HepG2 (cell line): ENCODE measurements around the gene FUT1. TPM values are rescaled to one million over a fixed set of nuclear protein-coding genes. Genes with fewer than 3 reads are reported as not detected.

Source experiments
- ADNP ChIP-seq: sonication (generic); formaldehyde crosslinking; IDR thresholded peaks from 2 replicates; pipeline ENCODE4 v1.4.0; 2020; ENCODE audit warnings: missing genetic modification reagents
- HDAC1 ChIP-seq: sonication (generic); formaldehyde crosslinking; IDR thresholded peaks from 2 replicates; pipeline ENCODE4 v1.5.1; 2020; ENCODE audit warnings: mild to moderate bottlenecking, missing genetic modification reagents
- ZFX ChIP-seq: sonication (generic); formaldehyde crosslinking; IDR thresholded peaks from 2 replicates; pipeline ENCODE4 v1.4.0; 2020; ENCODE audit warnings: mild to moderate bottlenecking, low read depth, missing genetic modification reagents, moderate library complexity
- ZNF263 ChIP-seq: sonication (generic); formaldehyde crosslinking; IDR thresholded peaks from 2 replicates; pipeline ENCODE4 v1.4.0; 2020; ENCODE audit warnings: missing genetic modification reagents
- ZNF598 ChIP-seq: sonication (generic); formaldehyde crosslinking; IDR thresholded peaks from 2 replicates; pipeline ENCODE4 v1.5.1; 2020; ENCODE audit warnings: mild to moderate bottlenecking, missing genetic modification reagents, borderline replicate concordance
- ZNF746 ChIP-seq: sonication (generic); formaldehyde crosslinking; IDR thresholded peaks from 2 replicates; pipeline ENCODE4 v1.8.0; 2022; ENCODE audit warnings: mild to moderate bottlenecking, missing genetic modification reagents
- polyA plus RNA-seq, 8 experiments: library from polyadenylated mRNA; depleted of rRNA in 3 of 8; stranded (reverse) in 7 of 8; unstranded in 1 of 8; fragments of >200 nt; fragmentation: Illumina TruSeq in 4 of 8; extraction: Trizol in 4 of 8; gene quantifications; 2 replicates each; pipeline versions ENCODE4 v1.2.1 to v1.2.3, GENCODE V29; 2011 to 2016; ENCODE audit warnings: low read depth in 4 of 8, missing spikeins in 1 of 8, mixed read lengths in 1 of 8; ENCODE audit not compliant: insufficient read depth in 1 of 8
- total RNA-seq, 5 experiments: library from RNA; depleted of rRNA; stranded (reverse); fragments of >200 nt; fragmentation: Illumina TruSeq; extraction: Trizol; gene quantifications; 2 replicates each; pipeline ENCODE4 v1.2.3, GENCODE V29; 2016; ENCODE audit warnings: low read depth in 1 of 5
- TF ChIP-seq, protein P1 (sequence below): IDR thresholded peaks from 2 replicates; pipeline ENCODE4 v1.6.1; 2018; ENCODE audit warnings: missing genetic modification reagents
- TF ChIP-seq, protein P2 (sequence below): sonication (generic); formaldehyde crosslinking; IDR thresholded peaks from one replicate; pipeline ENCODE4 v1.5.1; 2020; ENCODE audit warnings: mild to moderate bottlenecking, missing genetic modification reagents; ENCODE audit errors: not compliant biosample characterization
- TF ChIP-seq, protein P3 (sequence below): sonication (generic); formaldehyde crosslinking; conservative IDR thresholded peaks from 2 replicates; pipeline ENCODE4 v1.4.0; 2020; ENCODE audit warnings: missing genetic modification reagents
- TF ChIP-seq, protein P4 (sequence below): sonication (generic); formaldehyde crosslinking; IDR thresholded peaks from 2 replicates; pipeline ENCODE4 v1.8.0; 2022; ENCODE audit warnings: mild to moderate bottlenecking, missing genetic modification reagents
- TF ChIP-seq, protein P5 (sequence below): sonication (generic); formaldehyde crosslinking; IDR thresholded peaks from 2 replicates; pipeline ENCODE4 v1.4.0; 2020; ENCODE audit warnings: missing genetic modification reagents
- TF ChIP-seq, protein P6 (sequence below): IDR thresholded peaks from 2 replicates; pipeline ENCODE4 v1.6.1; 2016; ENCODE audit warnings: low read depth, borderline replicate concordance

FUT1 gene
- total and polyA plus RNA-seq, 2 of the 13 experiments (the other 11 are each of a cell fraction or from before 2014, with no cell fraction given) = 0.07 to 1.1 TPM

DNA sequence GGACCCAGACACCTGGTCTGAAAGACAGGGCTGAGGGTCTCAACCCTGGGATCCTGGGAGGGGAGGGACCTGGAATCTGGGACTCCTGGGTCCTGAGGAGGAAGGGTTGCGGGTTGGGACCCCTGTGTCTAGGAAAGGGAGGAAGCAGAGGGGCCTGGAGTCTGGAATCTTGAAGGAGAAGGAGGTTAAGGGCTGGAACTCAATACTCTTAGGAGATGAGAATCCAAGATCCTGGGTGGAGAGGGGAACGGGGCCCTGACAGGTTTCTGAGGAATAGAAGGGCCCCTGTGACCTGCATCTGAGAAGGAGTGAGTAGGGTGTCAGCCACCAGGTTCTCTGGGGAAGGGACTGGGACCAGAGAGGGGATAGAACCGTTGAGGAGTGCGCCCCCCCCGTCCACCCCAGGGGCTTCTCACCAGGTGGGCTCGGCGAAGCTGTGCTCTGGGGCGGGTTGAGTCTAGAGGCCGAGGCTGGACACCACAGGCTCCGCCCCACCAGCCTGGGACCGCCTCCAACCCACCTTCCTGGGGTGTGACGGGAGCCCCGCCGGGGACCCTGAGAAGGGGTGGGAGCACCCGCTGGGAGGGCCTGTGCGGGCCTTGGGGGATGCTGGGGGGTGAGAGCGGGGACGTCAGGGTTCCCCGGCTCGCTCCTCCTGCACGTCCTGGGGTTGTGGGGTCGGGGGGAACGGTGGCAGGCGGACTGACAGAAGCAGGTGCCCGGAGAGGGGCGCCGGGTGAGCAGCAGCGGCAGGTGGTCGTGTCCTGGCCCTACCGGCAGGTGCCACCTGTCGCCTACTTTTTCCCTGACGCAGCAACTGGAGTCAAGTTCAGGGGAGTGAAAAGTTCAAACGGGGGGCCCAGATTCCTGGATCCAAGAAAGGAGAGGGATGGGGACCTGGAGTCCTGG is 32.9 kb downstream of the FUT1 start, which contains the start of gene MAMSTR (continued):
- TF ChIP-seq, protein P1, sequence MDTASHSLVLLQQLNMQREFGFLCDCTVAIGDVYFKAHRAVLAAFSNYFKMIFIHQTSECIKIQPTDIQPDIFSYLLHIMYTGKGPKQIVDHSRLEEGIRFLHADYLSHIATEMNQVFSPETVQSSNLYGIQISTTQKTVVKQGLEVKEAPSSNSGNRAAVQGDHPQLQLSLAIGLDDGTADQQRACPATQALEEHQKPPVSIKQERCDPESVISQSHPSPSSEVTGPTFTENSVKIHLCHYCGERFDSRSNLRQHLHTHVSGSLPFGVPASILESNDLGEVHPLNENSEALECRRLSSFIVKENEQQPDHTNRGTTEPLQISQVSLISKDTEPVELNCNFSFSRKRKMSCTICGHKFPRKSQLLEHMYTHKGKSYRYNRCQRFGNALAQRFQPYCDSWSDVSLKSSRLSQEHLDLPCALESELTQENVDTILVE (CRISPR knock-in tag) = no peak
- TF ChIP-seq, protein P2, sequence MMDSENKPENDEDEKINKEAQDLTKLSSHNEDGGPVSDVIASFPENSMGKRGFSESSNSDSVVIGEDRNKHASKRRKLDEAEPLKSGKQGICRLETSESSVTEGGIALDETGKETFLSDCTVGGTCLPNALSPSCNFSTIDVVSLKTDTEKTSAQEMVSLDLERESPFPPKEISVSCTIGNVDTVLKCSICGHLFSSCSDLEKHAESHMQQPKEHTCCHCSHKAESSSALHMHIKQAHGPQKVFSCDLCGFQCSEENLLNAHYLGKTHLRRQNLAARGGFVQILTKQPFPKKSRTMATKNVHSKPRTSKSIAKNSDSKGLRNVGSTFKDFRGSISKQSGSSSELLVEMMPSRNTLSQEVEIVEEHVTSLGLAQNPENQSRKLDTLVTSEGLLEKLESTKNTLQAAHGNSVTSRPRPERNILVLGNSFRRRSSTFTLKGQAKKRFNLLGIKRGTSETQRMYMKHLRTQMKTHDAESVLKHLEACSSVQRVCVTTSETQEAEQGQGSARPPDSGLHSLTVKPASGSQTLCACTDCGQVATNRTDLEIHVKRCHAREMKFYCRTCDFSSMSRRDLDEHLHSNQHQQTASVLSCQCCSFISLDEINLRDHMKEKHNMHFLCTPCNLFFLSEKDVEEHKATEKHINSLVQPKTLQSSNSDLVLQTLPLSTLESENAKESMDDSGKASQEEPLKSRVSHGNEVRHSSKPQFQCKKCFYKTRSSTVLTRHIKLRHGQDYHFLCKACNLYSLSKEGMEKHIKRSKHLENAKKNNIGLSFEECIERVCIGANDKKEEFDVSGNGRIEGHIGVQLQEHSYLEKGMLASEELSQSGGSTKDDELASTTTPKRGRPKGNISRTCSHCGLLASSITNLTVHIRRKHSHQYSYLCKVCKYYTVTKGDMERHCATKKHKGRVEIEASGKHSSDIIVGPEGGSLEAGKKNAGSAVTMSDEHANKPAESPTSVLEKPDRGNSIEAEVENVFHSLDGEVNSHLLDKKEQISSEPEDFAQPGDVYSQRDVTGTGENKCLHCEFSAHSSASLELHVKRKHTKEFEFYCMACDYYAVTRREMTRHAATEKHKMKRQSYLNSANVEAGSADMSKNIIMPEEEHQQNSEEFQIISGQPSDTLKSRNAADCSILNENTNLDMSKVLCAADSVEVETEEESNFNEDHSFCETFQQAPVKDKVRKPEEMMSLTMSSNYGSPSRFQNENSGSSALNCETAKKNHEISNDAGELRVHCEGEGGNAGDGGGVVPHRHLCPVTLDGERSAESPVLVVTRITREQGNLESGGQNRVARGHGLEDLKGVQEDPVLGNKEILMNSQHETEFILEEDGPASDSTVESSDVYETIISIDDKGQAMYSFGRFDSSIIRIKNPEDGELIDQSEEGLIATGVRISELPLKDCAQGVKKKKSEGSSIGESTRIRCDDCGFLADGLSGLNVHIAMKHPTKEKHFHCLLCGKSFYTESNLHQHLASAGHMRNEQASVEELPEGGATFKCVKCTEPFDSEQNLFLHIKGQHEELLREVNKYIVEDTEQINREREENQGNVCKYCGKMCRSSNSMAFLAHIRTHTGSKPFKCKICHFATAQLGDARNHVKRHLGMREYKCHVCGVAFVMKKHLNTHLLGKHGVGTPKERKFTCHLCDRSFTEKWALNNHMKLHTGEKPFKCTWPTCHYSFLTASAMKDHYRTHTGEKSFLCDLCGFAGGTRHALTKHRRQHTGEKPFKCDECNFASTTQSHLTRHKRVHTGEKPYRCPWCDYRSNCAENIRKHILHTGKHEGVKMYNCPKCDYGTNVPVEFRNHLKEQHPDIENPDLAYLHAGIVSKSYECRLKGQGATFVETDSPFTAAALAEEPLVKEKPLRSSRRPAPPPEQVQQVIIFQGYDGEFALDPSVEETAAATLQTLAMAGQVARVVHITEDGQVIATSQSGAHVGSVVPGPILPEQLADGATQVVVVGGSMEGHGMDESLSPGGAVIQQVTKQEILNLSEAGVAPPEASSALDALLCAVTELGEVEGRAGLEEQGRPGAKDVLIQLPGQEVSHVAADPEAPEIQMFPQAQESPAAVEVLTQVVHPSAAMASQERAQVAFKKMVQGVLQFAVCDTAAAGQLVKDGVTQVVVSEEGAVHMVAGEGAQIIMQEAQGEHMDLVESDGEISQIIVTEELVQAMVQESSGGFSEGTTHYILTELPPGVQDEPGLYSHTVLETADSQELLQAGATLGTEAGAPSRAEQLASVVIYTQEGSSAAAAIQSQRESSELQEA = no peak
- TF ChIP-seq, protein P3, sequence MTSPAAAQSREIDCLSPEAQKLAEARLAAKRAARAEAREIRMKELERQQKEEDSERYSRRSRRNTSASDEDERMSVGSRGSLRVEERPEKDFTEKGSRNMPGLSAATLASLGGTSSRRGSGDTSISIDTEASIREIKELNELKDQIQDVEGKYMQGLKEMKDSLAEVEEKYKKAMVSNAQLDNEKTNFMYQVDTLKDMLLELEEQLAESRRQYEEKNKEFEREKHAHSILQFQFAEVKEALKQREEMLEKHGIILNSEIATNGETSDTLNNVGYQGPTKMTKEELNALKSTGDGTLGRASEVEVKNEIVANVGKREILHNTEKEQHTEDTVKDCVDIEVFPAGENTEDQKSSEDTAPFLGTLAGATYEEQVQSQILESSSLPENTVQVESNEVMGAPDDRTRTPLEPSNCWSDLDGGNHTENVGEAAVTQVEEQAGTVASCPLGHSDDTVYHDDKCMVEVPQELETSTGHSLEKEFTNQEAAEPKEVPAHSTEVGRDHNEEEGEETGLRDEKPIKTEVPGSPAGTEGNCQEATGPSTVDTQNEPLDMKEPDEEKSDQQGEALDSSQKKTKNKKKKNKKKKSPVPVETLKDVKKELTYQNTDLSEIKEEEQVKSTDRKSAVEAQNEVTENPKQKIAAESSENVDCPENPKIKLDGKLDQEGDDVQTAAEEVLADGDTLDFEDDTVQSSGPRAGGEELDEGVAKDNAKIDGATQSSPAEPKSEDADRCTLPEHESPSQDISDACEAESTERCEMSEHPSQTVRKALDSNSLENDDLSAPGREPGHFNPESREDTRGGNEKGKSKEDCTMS (CRISPR knock-in tag) = no peak
- TF ChIP-seq, protein P4, sequence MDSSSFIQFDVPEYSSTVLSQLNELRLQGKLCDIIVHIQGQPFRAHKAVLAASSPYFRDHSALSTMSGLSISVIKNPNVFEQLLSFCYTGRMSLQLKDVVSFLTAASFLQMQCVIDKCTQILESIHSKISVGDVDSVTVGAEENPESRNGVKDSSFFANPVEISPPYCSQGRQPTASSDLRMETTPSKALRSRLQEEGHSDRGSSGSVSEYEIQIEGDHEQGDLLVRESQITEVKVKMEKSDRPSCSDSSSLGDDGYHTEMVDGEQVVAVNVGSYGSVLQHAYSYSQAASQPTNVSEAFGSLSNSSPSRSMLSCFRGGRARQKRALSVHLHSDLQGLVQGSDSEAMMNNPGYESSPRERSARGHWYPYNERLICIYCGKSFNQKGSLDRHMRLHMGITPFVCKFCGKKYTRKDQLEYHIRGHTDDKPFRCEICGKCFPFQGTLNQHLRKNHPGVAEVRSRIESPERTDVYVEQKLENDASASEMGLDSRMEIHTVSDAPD = no peak
- TF ChIP-seq, protein P5, sequence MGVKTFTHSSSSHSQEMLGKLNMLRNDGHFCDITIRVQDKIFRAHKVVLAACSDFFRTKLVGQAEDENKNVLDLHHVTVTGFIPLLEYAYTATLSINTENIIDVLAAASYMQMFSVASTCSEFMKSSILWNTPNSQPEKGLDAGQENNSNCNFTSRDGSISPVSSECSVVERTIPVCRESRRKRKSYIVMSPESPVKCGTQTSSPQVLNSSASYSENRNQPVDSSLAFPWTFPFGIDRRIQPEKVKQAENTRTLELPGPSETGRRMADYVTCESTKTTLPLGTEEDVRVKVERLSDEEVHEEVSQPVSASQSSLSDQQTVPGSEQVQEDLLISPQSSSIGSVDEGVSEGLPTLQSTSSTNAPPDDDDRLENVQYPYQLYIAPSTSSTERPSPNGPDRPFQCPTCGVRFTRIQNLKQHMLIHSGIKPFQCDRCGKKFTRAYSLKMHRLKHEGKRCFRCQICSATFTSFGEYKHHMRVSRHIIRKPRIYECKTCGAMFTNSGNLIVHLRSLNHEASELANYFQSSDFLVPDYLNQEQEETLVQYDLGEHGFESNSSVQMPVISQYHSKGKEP (CRISPR knock-in tag) = no peak
- no peak for TF ChIP-seq ADNP (CRISPR knock-in tag)
- TF ChIP-seq, protein P6, sequence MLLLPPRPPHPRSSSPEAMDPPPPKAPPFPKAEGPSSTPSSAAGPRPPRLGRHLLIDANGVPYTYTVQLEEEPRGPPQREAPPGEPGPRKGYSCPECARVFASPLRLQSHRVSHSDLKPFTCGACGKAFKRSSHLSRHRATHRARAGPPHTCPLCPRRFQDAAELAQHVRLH (CRISPR knock-in tag) = no peak
- no peak; the same call in 1 of the 2 replicates for TF ChIP-seq ZNF746 (CRISPR knock-in tag)
- no peak; the same call in none of the 2 replicates for TF ChIP-seq ZFX (CRISPR knock-in tag)
- TF ChIP-seq ZNF598 (CRISPR knock-in tag) = no peak
- 0 out of 2 replicates have a peak, but pooled peaks have one; percentile 8 for TF ChIP-seq ZNF263 (CRISPR knock-in tag)
- TF ChIP-seq HDAC1 = no peak
